CD1c-positive myeloid dendritic cell (primary cell): ENCODE measurements around the gene CCDC88B.
"Not testable (repeated sequence)": the region's sequence is repeated elsewhere in the genome, so short reads cannot be mapped to it uniquely, and the experiment has no call there.

Experiments used
- DNase-seq: peaks from one replicate; pipeline ENCODE4 v3.0.0-alpha.2; 2016; ENCODE audit errors: extremely low spot score

Gene CCDC88B

DNA sequence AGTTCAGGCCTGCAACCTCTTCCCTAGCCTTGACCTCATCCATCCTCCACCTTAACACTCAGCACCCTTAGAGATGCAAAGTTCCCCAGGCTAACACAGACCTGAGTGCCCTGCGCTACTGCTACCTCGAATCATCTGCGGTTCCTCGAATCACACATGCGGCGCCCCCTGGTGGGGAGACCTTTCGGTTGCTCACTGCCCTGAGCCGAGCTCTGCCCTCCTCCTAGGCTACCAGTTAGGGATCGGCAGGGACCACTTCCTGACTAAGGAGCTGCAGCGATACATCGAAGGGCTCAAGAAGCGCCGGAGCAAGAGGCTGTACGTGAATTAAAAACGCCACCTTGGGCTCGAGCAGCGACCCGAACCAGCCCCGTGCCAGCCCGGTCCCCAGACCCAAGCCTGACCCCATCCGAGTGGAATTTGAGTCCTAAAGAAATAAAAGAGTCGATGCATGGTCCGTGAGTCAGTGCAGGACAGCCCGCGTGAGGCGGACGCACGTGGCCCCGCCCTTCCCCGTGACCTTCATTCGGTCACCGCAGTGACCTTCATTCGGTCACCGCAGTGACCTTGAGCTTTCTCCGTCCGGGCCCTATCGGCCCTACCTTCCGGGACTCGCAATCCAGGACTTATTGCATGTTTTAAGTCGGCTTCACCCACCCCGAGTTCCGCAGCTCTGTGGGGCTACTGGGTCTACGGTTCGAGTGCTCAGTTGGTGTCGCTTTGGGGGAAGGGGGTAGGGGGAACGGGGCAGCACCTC lies 35.5 kb upstream of the CCDC88B start:
- peak; percentile 96 for DNase-seq

GRCh38 chr11:64305075-64305690 lies 34.8 kb upstream of the CCDC88B start, which contains the start of gene ESRRA:
TSS of gene ESRRA (plus strand) at chr11:64305524. CDS start at chr11:64307180, 1,656 bp downstream.
- peak; percentile 100 for DNase-seq

DNA sequence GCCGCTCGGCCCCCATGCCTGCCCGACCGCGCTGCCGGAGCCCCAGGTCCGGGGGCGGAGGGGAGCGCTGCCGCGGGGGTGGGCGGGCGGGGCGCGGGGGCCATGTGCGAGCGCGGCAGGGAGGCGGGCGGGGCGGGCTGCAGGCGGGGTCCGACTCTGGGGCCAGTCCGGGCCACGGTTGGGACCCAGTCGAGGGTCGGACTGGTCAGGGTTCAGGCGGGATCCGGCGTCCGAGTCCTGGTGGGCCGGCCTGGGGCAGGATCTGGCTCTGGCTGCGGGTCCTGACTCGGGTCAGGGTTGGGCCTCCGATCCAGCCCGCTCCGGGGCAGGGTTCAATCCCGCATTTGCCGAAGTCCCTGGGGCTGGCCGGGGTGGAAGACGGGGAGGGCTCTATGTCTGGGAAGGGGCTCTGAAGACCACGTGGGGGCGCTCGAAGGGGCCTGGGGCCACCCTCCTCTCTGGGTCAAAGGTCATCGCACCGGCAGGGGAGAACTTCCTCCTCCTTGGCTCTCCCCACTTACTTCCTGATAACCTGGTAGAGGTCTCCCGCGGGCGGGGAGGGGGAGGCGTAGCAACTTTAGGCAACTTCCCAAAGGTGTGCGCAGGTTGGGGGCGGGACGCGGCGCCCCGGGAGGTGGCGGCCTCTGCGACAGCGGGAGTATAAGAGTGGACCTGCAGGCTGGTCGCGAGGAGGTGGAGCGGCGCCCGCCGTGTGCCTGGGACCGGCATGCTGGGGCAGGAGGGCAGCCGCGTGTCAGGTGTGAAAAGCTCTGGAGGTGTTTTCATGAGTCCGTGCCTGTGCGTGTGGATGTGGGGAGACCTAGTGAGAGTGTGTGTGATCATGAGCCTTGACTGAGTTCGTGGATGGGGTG lies 34.1 kb upstream of the CCDC88B start:
- peak; percentile 72 for DNase-seq

DNA sequence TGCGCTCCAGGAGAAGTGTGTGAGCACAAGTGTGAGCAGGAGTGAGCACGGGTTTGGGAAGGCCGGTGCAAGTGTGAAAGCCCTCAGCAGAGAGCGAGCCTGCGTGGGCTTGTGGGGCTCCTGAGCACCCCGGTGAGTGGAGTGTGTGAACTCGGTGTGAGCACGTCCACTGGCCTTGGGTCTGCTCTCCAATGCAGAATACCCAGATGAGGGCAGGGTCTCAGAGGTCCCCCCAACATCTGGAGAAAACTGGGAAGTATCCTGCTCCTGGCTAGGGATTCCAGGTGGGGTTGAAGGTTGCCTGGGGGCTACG lies 33.5 kb upstream of the CCDC88B start:
- DNase-seq = no peak

DNA sequence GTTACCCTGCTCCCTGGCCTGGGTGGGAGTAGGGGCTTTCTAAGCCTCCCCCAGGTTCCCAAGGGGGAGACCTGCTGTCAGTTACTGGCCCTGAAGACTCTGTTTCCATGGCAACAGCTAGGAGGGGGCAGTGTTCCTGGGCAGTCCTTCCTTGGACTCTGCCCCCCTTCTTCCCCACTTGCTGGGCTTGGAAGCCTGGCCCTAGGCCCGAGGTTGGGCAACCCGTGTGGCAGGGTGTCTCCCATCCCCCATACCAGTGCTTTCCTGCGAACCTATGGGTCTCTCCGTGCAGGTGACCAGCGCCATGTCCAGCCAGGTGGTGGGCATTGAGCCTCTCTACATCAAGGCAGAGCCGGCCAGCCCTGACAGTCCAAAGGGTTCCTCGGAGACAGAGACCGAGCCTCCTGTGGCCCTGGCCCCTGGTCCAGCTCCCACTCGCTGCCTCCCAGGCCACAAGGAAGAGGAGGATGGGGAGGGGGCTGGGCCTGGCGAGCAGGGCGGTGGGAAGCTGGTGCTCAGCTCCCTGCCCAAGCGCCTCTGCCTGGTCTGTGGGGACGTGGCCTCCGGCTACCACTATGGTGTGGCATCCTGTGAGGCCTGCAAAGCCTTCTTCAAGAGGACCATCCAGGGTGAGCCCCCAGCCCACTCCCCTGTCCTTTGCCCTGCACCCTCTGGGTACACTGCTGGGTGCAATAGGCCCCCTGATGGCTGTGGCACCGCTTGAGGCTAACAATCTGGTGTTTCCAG lies 33.0 kb upstream of the CCDC88B start:
- DNase-seq = no peak

GRCh38 chr11:64307795-64308194 lies 32.2 kb upstream of the CCDC88B start:
- not testable (repeated sequence) for DNase-seq

DNA sequence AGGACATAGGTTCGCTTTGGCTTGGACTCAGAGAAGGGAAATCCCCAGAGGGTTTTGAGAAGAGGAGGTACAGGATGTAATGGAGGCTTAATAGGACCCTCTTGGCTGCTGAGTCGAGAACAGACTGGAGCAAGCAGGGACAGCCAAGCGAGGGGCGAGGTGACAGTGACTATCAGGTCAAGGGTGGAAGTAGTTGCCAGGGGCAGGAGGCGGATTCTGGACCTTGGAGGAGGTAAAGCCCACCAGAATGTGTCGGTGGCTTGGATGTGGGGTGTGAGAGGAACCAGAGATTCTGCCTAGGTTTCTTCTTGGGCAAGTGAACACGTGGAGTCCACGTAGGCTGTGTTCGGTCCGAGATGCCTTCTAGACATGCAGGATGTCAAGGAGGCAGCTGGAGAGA lies 27.1 kb upstream of the CCDC88B start:
- DNase-seq = no peak

DNA sequence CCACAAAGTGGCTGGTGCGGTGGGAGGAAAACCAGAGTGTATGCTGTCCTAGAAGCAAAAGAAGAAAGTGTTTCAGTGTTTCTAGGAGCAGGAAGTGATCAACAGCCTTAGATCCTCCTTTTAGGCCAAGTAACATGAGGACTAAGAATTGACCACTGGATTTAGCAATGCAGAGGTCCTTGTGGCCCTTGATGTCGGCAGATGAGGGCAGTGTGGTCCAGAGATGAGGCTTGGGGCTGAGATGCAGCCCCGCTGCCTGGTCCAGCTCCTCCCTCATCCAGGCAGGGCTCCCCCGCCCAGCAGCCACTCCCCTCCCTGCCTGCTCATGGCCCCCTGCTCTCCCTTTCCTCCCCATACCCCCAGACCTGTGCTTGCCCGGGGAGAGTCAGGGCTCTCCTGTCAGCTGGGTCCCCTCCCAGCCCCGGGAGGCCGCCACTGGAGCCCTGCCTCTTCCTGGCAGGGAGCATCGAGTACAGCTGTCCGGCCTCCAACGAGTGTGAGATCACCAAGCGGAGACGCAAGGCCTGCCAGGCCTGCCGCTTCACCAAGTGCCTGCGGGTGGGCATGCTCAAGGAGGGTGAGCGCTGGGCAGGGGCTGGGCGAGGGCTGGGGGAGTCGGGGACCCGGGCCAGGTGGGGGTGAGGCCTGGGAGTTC lies 26.4 kb upstream of the CCDC88B start:
- DNase-seq = no peak

DNA sequence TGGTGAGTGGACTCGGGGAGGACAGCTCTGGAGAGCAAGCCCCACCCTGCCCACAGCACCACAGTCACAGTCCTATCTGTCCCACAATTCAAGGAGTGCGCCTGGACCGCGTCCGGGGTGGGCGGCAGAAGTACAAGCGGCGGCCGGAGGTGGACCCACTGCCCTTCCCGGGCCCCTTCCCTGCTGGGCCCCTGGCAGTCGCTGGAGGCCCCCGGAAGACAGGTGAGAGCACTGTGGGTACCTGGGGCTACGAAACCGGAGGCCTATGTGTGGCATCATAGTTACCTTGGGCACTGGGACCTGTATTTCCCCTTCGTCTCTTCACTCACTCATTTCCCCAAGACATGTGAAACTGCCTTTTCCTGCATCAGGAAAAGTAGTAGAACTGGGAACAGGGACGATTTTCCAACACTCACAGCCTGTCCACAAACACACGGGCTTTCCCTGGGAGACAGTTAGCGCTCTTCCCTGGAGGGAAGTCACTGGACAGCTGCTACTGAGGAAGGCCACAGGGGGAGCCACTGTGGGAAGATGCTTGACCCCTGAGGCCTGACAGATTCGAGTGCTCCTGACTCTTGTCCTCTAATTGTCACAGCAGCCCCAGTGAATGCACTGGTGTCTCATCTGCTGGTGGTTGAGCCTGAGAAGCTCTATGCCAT lies 25.7 kb upstream of the CCDC88B start:
- DNase-seq = no peak

- DNase-seq = no peak
Measured at GRCh38 chr11:64314805-64315561, 25.0 kb upstream of the CCDC88B start.

GRCh38 chr11:64315667-64316526 lies 24.1 kb upstream of the CCDC88B start:
- DNase-seq = not testable (repeated sequence)

- peak; percentile 53 for DNase-seq
Measured at GRCh38 chr11:64316672-64317324, 23.2 kb upstream of the CCDC88B start.

- DNase-seq = peak; percentile 99
Measured at GRCh38 chr11:64317325-64317960, 22.6 kb upstream of the CCDC88B start, which contains the start of gene TRMT112. TSS of gene TRMT112 (minus strand) at chr11:64317559. CDS start at chr11:64317526, 33 bp downstream.

GRCh38 chr11:64317961-64318765 lies 21.8 kb upstream of the CCDC88B start, which contains the start of gene PRDX5:
TSS of gene PRDX5 (plus strand) at chr11:64318121. CDS start at chr11:64318216, 95 bp downstream.
- peak; percentile 98 for DNase-seq

- DNase-seq = no peak
Measured at GRCh38 chr11:64318766-64319761, 20.9 kb upstream of the CCDC88B start.

DNA sequence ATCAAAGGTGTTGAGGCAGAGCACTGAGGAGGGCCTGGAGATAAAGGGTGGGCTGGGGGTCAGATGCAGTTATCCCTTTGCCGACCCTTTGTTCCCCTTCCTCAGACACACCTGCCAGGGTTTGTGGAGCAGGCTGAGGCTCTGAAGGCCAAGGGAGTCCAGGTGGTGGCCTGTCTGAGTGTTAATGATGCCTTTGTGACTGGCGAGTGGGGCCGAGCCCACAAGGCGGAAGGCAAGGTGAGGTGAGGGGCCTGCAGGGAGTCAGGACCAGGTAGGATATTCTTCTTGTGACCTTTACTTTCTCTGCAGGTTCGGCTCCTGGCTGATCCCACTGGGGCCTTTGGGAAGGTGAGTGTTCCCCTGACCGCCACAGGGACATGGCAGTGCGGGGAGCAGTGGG lies 19.4 kb upstream of the CCDC88B start:
- DNase-seq = no peak
